IMR-90 (cell line): ENCODE data around the gene CEP128. TPM values are rescaled to one million over a fixed set of nuclear protein-coding genes. Genes with fewer than 3 reads are reported as not detected.

ENCODE experiments used
- ATAC-seq: fragments of 200-7000 bp; cut with Tn5 transposase; 2 replicates; pipeline ENCODE4 v1.9.1; 2020; ENCODE audit warnings: low read depth, mild to moderate bottlenecking, moderate library complexity
- BruUV-seq: library from RNA; stranded (reverse); fragments of 400-500 nt; replicated peaks from 2 replicates; lab custom pipeline; 2021; lab: Mats Ljungman, UMichigan
- CTCF ChIA-PET: fragments of 300-600 bp; formaldehyde crosslinking; extraction: SDS; loops from one replicate; lab custom pipeline; 2021; ENCODE audit warnings: antibody characterized with exemption; lab: Yijun Ruan, JAX
- POLR2A ChIA-PET: fragments of 300-600 bp; sonication (Branson Sonifier 250); formaldehyde crosslinking; loops from one replicate; lab custom pipeline; 2022; ENCODE audit warnings: antibody characterized with exemption; ENCODE audit not compliant: unreplicated experiment; lab: Charles Lee
- DNase-seq: peaks from one replicate; pipeline ENCODE4 v3.0.0; 2013
- H2AFZ ChIP-seq: replicated peaks from 2 replicates; pipeline ENCODE3; 2013; ENCODE audit warnings: low read length, mild to moderate bottlenecking; ENCODE audit not compliant: poor library complexity
- H2AK5ac ChIP-seq: 2 replicates; pipeline ENCODE4 v1.6.1; 2013; ENCODE audit warnings: low read depth, low read length, inconsistent platforms
- H2AK9ac ChIP-seq: replicated peaks from 2 replicates; pipeline ENCODE3; 2013; ENCODE audit warnings: mild to moderate bottlenecking, low read depth, low read length, moderate library complexity; ENCODE audit not compliant: poor library complexity
- H2BK120ac ChIP-seq: 2 replicates; pipeline ENCODE4 v1.6.1; 2013; ENCODE audit warnings: low read depth, low read length, inconsistent platforms
- H2BK15ac ChIP-seq: 3 replicates; pipeline ENCODE4 v1.6.1; 2013; ENCODE audit warnings: low read depth, low read length, inconsistent platforms
- H2BK20ac ChIP-seq: 2 replicates; pipeline ENCODE4 v1.6.1; 2013; ENCODE audit warnings: low read depth, mild to moderate bottlenecking, inconsistent platforms, low read length, moderate library complexity
- H2BK5ac ChIP-seq: 2 replicates; pipeline ENCODE4 v1.6.1; 2013; ENCODE audit warnings: mild to moderate bottlenecking, low read depth, low read length, inconsistent platforms; ENCODE audit not compliant: poor library complexity, severe bottlenecking
- H3K14ac ChIP-seq: replicated peaks from 2 replicates; pipeline ENCODE4 v1.6.1; 2013; ENCODE audit warnings: low read depth, low read length, inconsistent platforms
- H3K18ac ChIP-seq: 2 replicates; pipeline ENCODE4 v1.6.1; 2013; ENCODE audit warnings: low read depth, low read length, control low read depth
- H3K23ac ChIP-seq: 2 replicates; pipeline ENCODE4 v1.6.1; 2013; ENCODE audit warnings: low read depth, low read length, inconsistent platforms
- H3K27ac ChIP-seq: 2 replicates; pipeline ENCODE4 v1.5.1; 2013; ENCODE audit warnings: mild to moderate bottlenecking, control low read depth, low read length; ENCODE audit not compliant: insufficient read depth
- H3K27me3 ChIP-seq: 2 replicates; pipeline ENCODE4 v1.6.1; 2013; ENCODE audit warnings: low read length; ENCODE audit not compliant: control insufficient read depth, insufficient read depth
- H3K36me3 ChIP-seq: 2 replicates; pipeline ENCODE4 v1.6.1; 2013; ENCODE audit warnings: low read length, mixed read lengths; ENCODE audit not compliant: control insufficient read depth, insufficient read depth
- H3K4ac ChIP-seq: 2 replicates; pipeline ENCODE4 v1.6.1; 2013; ENCODE audit warnings: low read depth, low read length, inconsistent platforms
- H3K4me1 ChIP-seq: 2 replicates; pipeline ENCODE4 v1.6.1; 2013; ENCODE audit warnings: low read length, mixed read lengths; ENCODE audit not compliant: control insufficient read depth, insufficient read depth
- H3K4me2 ChIP-seq: 2 replicates; pipeline ENCODE4 v1.6.1; 2013; ENCODE audit warnings: low read depth, mild to moderate bottlenecking, control low read depth, low read length, moderate library complexity
- H3K4me3 ChIP-seq: 2 replicates; pipeline ENCODE4 v1.5.1; 2013; ENCODE audit warnings: low read depth, mild to moderate bottlenecking, control low read depth, low read length, moderate library complexity; ENCODE audit not compliant: insufficient read depth
- H3K56ac ChIP-seq: 2 replicates; pipeline ENCODE4 v1.6.1; 2013; ENCODE audit warnings: low read length, inconsistent platforms; ENCODE audit not compliant: insufficient read depth; ENCODE audit errors: extremely low read depth
- H3K79me1 ChIP-seq, 2 experiments: 2 replicates each; pipeline ENCODE4 v1.6.1; 2013; ENCODE audit warnings: low read length in 2 of 2, inconsistent platforms in 1 of 2, low read depth in 1 of 2
- H3K9ac ChIP-seq: 2 replicates; pipeline ENCODE4 v1.6.1; 2013; ENCODE audit warnings: low read depth, low read length, control low read depth
- H3K9me1 ChIP-seq: 2 replicates; pipeline ENCODE4 v1.6.1; 2013; ENCODE audit warnings: low read length, inconsistent platforms; ENCODE audit not compliant: insufficient read depth
- H3K9me3 ChIP-seq: 2 replicates; pipeline ENCODE4 v1.6.1; 2013; ENCODE audit warnings: low read length; ENCODE audit not compliant: control insufficient read depth, insufficient read depth
- H4K20me1 ChIP-seq: 2 replicates; pipeline ENCODE4 v1.6.1; 2013; ENCODE audit warnings: low read length, inconsistent platforms; ENCODE audit not compliant: insufficient read depth
- H4K5ac ChIP-seq: 2 replicates; pipeline ENCODE4 v1.6.1; 2013; ENCODE audit warnings: mild to moderate bottlenecking, low read depth, low read length, control low read depth
- H4K8ac ChIP-seq, 2 experiments: 2 replicates each; pipeline ENCODE4 v1.6.1; 2013; ENCODE audit warnings: low read depth in 2 of 2, low read length in 2 of 2, control low read depth in 1 of 2, inconsistent platforms in 1 of 2
- H4K91ac ChIP-seq: 2 replicates; pipeline ENCODE4 v1.6.1; 2013; ENCODE audit warnings: low read depth, low read length, inconsistent platforms; ENCODE audit not compliant: insufficient read depth
- MXI1 ChIP-seq: IDR thresholded peaks from 2 replicates; pipeline ENCODE4 v1.6.1; 2012; ENCODE audit warnings: low read depth, mild to moderate bottlenecking, low read length, moderate library complexity, borderline replicate concordance
- WGBS, 2 experiments: methylation state at CpG; one replicate each; pipeline versions ENCODE4 v1.1.5 to v1.1.7; 2013; ENCODE audit warnings: missing lambda C conversion rate in 2 of 2; ENCODE audit not compliant: insufficient read length in 1 of 2; ENCODE audit errors: extremely low coverage in 2 of 2; 5-methylcytosine and 5-hydroxymethylcytosine counted together
- dilution Hi-C: fragments of 300-500 bp; cut with HindIII; formaldehyde crosslinking; loops from one replicate; pipeline ENCODE4 v1.14.3; 2018; ENCODE audit warnings: low sequenced_read_pairs; ENCODE audit not compliant: unreplicated experiment
- in situ Hi-C: fragments of 300-500 bp; cut with MboI; formaldehyde crosslinking; loops from 3 replicates; pipeline ENCODE4 v1.14.3; 2019; ENCODE audit warnings: low sequenced_read_pairs, inconsistent platforms, mixed read lengths
- intact Hi-C: fragments of 100-400 bp; cut with micrococcal nuclease; formaldehyde crosslinking; loops from 2 replicates; pipeline ENCODE4 v1.10.0; 2022
- polyA plus RNA-seq, 3 experiments: library from polyadenylated mRNA; depleted of rRNA; stranded (reverse); fragments of >200 nt; gene quantifications; 2 replicates each; pipeline ENCODE4 v1.2.3, GENCODE V29; 2012; ENCODE audit warnings: low replicate concordance in 1 of 3
- total RNA-seq: library from RNA; depleted of rRNA; stranded (reverse); fragments of >200 nt; gene quantifications from 2 replicates; pipeline ENCODE4 v1.2.3, GENCODE V29; 2012

The CEP128 gene
- total and polyA plus RNA-seq, 2 of the 4 experiments (the other 2 are of a cell fraction): 1.9 to 5.7 TPM

GRCh38 chr14:80572666-80573065 lies 368.9 kb downstream of the CEP128 start:
- 78% methylated on average over 5 of the region's 6 CpGs; no CpG with 5 or more reads in 1 of the 2 experiments for WGBS, 2 experiments
- Histone ChIP-seq H3K14ac (no peak overlapping the region), H3K56ac (no peak overlapping the region), H3K36me3 (no peaks in the 10 kb centered on the region), H3K23ac (no peak overlapping the region), H2BK15ac (no peak overlapping the region; the same call in 2 of the 3 replicates), H3K4me3 (no peak overlapping the region), H3K18ac (peak overlapping the region; percentile 36; the same call in 1 of the 2 replicates), H2BK20ac (peak overlapping the region; percentile 34; the same call in 1 of the 2 replicates), H3K9ac (no peak overlapping the region), H3K79me1 (no peaks in the 10 kb centered on the region), H2BK120ac (peak overlapping the region; percentile 42), H3K4me2 (no peak overlapping the region), H3K9me3 (no peaks in the 10 kb centered on the region), H3K4ac (0 out of 2 replicates have a peak overlapping the region, but pooled peaks have one; percentile 12), H4K5ac (no peak overlapping the region), H4K8ac (no peak overlapping the region), H3K4me1 (peaks cover 2% of the 10 kb centered on the region; the same call in 1 of the 2 replicates), H2AK5ac (no peak overlapping the region), H2AFZ (no peak overlapping the region), H4K91ac (no peak overlapping the region), H2BK5ac (no peak overlapping the region), H3K27me3 (no peaks in the 10 kb centered on the region), H3K27ac (no peak overlapping the region), H2AK9ac (no peak overlapping the region), H4K20me1 (no peaks in the 10 kb centered on the region), H3K9me1 (no peaks in the 10 kb centered on the region)
- BruUV-seq: no TSS peak
- DNase-seq: no peak
- in situ Hi-C loops (no loop called here), intact Hi-C loops (no loop called here), dilution Hi-C loops (no loop called here)
- TF ChIP-seq MXI1: no peak
- ChIA-PET POLR2A (no interaction called here), CTCF (interaction anchor here (0.6 kb wide), 1 partner anchor 222 kb away, joined by 3 read pairs; no protein-coding TSS in a partner anchor)
- no peak for ATAC-seq
